ENCODE data around the gene C22orf42.

The C22orf42 gene

GRCh38 chr22:32132783-32133182 is 26.3 kb downstream of the C22orf42 start:
- no peak for DNase-seq

GRCh38 chr22:32132126-32132525 is 27.0 kb downstream of the C22orf42 start:
- no peak for DNase-seq

GRCh38 chr22:32130464-32130863 is 28.6 kb downstream of the C22orf42 start:
- DNase-seq: no peak

- no peak for DNase-seq
These were observed 31.2 kb downstream of the C22orf42 start for GRCh38 chr22:32127904-32128303.

- DNase-seq: no peak
These were observed 35.4 kb downstream of the C22orf42 start for GRCh38 chr22:32123657-32124056.

- no peak for DNase-seq
These were observed 36.2 kb downstream of the C22orf42 start for GRCh38 chr22:32122899-32123298.

- no peak for DNase-seq
These were observed 38.5 kb downstream of the C22orf42 start for GRCh38 chr22:32120603-32121002.

GRCh38 chr22:32119568-32120235 is 39.4 kb downstream of the C22orf42 start:
- DNase-seq: no peak

GRCh38 chr22:32112380-32112779 is 46.7 kb downstream of the C22orf42 start:
- no peak for DNase-seq

GRCh38 chr22:32106930-32107329 is 52.2 kb downstream of the C22orf42 start:
- DNase-seq: no peak

GRCh38 chr22:32103658-32104315 is 55.3 kb downstream of the C22orf42 start:
- no peak for DNase-seq

- DNase-seq: no peak
These were observed 58.4 kb downstream of the C22orf42 start for GRCh38 chr22:32100711-32101110.

All from NCI-H2029 treated with DMSO at 0.1 percent for 48 hours (cell line).